GM12878 (cell line): Measurements from ENCODE around the gene TCP11L1. TPM values are rescaled to one million over a fixed set of nuclear protein-coding genes. Genes with fewer than 3 reads are reported as not detected.

Experiments
- ATAC-seq: fragments of 200-7000 bp; cut with Tn5 transposase; 3 replicates; pipeline ENCODE4 v1.9.1; 2020; ENCODE audit warnings: mild to moderate bottlenecking, moderate library complexity
- BruUV-seq: library from RNA; stranded (reverse); fragments of 400-500 nt; replicated peaks from 2 replicates; lab custom pipeline; 2021; lab: Mats Ljungman, UMichigan
- CTCF ChIA-PET: fragments of 300-600 bp; sonication (Branson Sonifier 250); formaldehyde crosslinking; extraction: SDS; loops from one replicate; lab custom pipeline; 2021; ENCODE audit warnings: inconsistent platforms; lab: Yijun Ruan, JAX
- POLR2A ChIA-PET: fragments of 350-600 bp; formaldehyde crosslinking; extraction: SDS; loops from one replicate; lab custom pipeline; 2021; ENCODE audit warnings: inconsistent platforms; lab: Charles Lee
- RAD21 ChIA-PET: fragments of 300-600 bp; sonication (Branson Sonifier 250); formaldehyde crosslinking; loops from one replicate; lab custom pipeline; 2023; ENCODE audit warnings: antibody characterized with exemption; ENCODE audit not compliant: unreplicated experiment; lab: Charles Lee
- SMC1A ChIA-PET: fragments of 300-600 bp; sonication (Branson Sonifier 250); formaldehyde crosslinking; loops from one replicate; lab custom pipeline; 2023; ENCODE audit not compliant: unreplicated experiment, uncharacterized antibody; lab: Charles Lee
- DNase-seq: peaks from one replicate; pipeline ENCODE4 v3.0.0-alpha.2; 2011; ENCODE audit warnings: low read depth, low spot score
- FAIRE-seq: peaks from 3 replicates; lab custom pipeline; 2011; peaks lifted over from hg19 to GRCh38; lab: Jason Lieb, UNC
- H2AFZ ChIP-seq: 2 replicates; pipeline ENCODE4 v1.6.0; 2011; ENCODE audit warnings: low read depth, low read length, control low read depth; ENCODE audit not compliant: control insufficient read depth
- H3K27ac ChIP-seq: 2 replicates; pipeline ENCODE4 v1.5.1; 2011; ENCODE audit warnings: control low read depth; ENCODE audit not compliant: control insufficient read depth, insufficient read depth
- H3K27me3 ChIP-seq, 2 experiments: replicated peaks in 1 of 2; 2 replicates each; pipeline versions ENCODE4 v1.6.0 to v1.6.1; 2011; ENCODE audit warnings: low read length in 1 of 2; ENCODE audit not compliant: control insufficient read depth in 2 of 2, insufficient read depth in 2 of 2
- H3K36me3 ChIP-seq, 2 experiments: 2 replicates each; pipeline ENCODE4 v1.5.1; 2011; ENCODE audit warnings: low read length in 1 of 2; ENCODE audit not compliant: control insufficient read depth in 2 of 2, insufficient read depth in 2 of 2
- H3K4me1 ChIP-seq: 2 replicates; pipeline ENCODE4 v1.6.1; 2011; ENCODE audit warnings: mild to moderate bottlenecking, low read length, moderate library complexity, mixed read lengths; ENCODE audit not compliant: control insufficient read depth, insufficient read depth
- H3K4me2 ChIP-seq: 2 replicates; pipeline ENCODE4 v1.6.0; 2011; ENCODE audit warnings: control low read depth; ENCODE audit not compliant: control insufficient read depth, insufficient read depth
- H3K4me3 ChIP-seq: fragments of 200-600 bp; sonication (generic); 2 replicates; pipeline ENCODE4 v1.5.1; 2016
- H3K79me2 ChIP-seq: 2 replicates; pipeline ENCODE4 v1.6.0; 2011; ENCODE audit warnings: low read length; ENCODE audit not compliant: control insufficient read depth, insufficient read depth
- H3K9ac ChIP-seq: 2 replicates; pipeline ENCODE4 v1.8.0; 2011; ENCODE audit warnings: low read length, control low read depth, mixed read lengths; ENCODE audit not compliant: control insufficient read depth, insufficient read depth
- H3K9me3 ChIP-seq: replicated peaks from 3 replicates; pipeline ENCODE4 v1.5.1; 2011; ENCODE audit warnings: mild to moderate bottlenecking, low read length; ENCODE audit not compliant: control insufficient read depth, insufficient read depth
- H4K20me1 ChIP-seq: 2 replicates; pipeline ENCODE4 v1.6.0; 2011; ENCODE audit not compliant: control insufficient read depth, insufficient read depth
- BCL3 ChIP-seq: IDR thresholded peaks from 2 replicates; pipeline ENCODE4 v1.6.1; 2011; ENCODE audit warnings: borderline replicate concordance, low read depth, mild to moderate bottlenecking, moderate library complexity, low read length; ENCODE audit not compliant: insufficient read depth, poor library complexity, severe bottlenecking
- CHD1 ChIP-seq: IDR thresholded peaks from 2 replicates; pipeline ENCODE4 v1.6.1; 2012; ENCODE audit warnings: low read depth, low read length, improper control_type of control experiment
- ETV6 ChIP-seq, 2 experiments: fragments of 450-650 bp in 1 of 2; IDR thresholded peaks in 1 of 2; conservative IDR thresholded peaks in 1 of 2; 2 replicates each; pipeline ENCODE4 v1.6.1; 2014; ENCODE audit warnings: antibody characterized with exemption in 1 of 2, borderline replicate concordance in 1 of 2, low read depth in 1 of 2, mild to moderate bottlenecking in 1 of 2, moderate library complexity in 1 of 2
- NR2C2 ChIP-seq: IDR thresholded peaks from 2 replicates; pipeline ENCODE4 v1.6.1; 2011; ENCODE audit warnings: borderline replicate concordance, low read depth; ENCODE audit not compliant: control insufficient read depth, insufficient read length
- RAD21 ChIP-seq: IDR thresholded peaks from 2 replicates; pipeline ENCODE4 v1.6.1; 2011; ENCODE audit warnings: mild to moderate bottlenecking, low read depth, low read length, moderate library complexity; ENCODE audit not compliant: insufficient read depth
- RUNX3 ChIP-seq: IDR thresholded peaks from 2 replicates; pipeline ENCODE4 v1.6.1; 2012; ENCODE audit warnings: low read length, inconsistent platforms
- WGBS: methylation state at CpG from one replicate; pipeline ENCODE4 v1.1.6; 2016; ENCODE audit warnings: low lambda C conversion rate; ENCODE audit not compliant: insufficient replicate concordance, insufficient coverage; ENCODE audit errors: missing lambda C conversion rate; 5-methylcytosine and 5-hydroxymethylcytosine counted together
- in situ Hi-C: fragments of 300-500 bp; cut with MboI; formaldehyde crosslinking; loops from 9 replicates; pipeline ENCODE4 v1.14.3; 2018; ENCODE audit warnings: mixed read lengths
- intact Hi-C: fragments of 100-400 bp; cut with micrococcal nuclease; formaldehyde crosslinking; loops from one replicate; pipeline ENCODE4 v1.14.2; 2022; ENCODE audit not compliant: unreplicated experiment
- polyA plus RNA-seq, 11 experiments: library from polyadenylated mRNA; depleted of rRNA in 4 of 11; unstranded in 6 of 11; stranded (reverse) in 5 of 11; fragments of >200 nt; fragmentation: Nextera tagmentation in 4 of 11; fragmentation: Illumina TruSeq in 1 of 11; extraction: Ambion mirVana in 4 of 11; extraction: Trizol in 1 of 11; gene quantifications; 1 replicate in 1 of 11; 2 replicates in 10 of 11; pipeline versions ENCODE4 v1.2.1 to v1.2.3, GENCODE V29; 2011 to 2016; ENCODE audit warnings: inconsistent platforms in 2 of 11, missing spikeins in 2 of 11, low read depth in 1 of 11
- total RNA-seq, 4 experiments: library from RNA; depleted of rRNA in 3 of 4; stranded (reverse); fragments of >200 nt in 3 of 4; fragmentation: Illumina TruSeq in 1 of 4; extraction: Trizol in 1 of 4; gene quantifications; 2 replicates each; pipeline versions ENCODE4 v1.2.1 to v1.2.3, GENCODE V29; 2013 to 2021

The TCP11L1 gene
- total and polyA plus RNA-seq, 10 of the 15 experiments (the other 5 are each of a cell fraction or from before 2014, with no cell fraction given) = 5.3 to 15.7 (median 13.0) TPM

GRCh38 chr11:33094157-33094556 is 54.8 kb downstream of the TCP11L1 start:
- CTCF ChIA-PET = interaction anchor here (1.2 kb wide), 1 partner anchor 37 kb away, joined by 3 read pairs; no protein-coding TSS in a partner anchor
- H3K4me3 ChIP-seq = no peak overlapping the region
- H3K4me2 ChIP-seq = no peak overlapping the region
- no peak for DNase-seq
- no peak for TF ChIP-seq RUNX3
- no peak for TF ChIP-seq ETV6 (conservative IDR thresholded peaks at IDR 0.05 in 1 of 2, IDR thresholded peaks at IDR 0.05 in 1 of 2; ENCODE audit: borderline replicate concordance in 1 of 2, low read depth in 1 of 2)
- no peak for TF ChIP-seq CHD1
- no peak for TF ChIP-seq BCL3
- no peak for TF ChIP-seq RAD21
- no peak overlapping the region for H3K9ac ChIP-seq
- H3K27ac ChIP-seq = no peak overlapping the region
- no TSS peak for BruUV-seq
- H3K36me3 ChIP-seq = peaks cover 0 to 19% of the 10 kb centered on the region in 2 experiments; a peak in 1 of 4 replicates
- FAIRE-seq = no peak
- POLR2A ChIA-PET = no interaction called here
- H3K27me3 ChIP-seq = no peaks in the 10 kb centered on the region
- no peaks in the 10 kb centered on the region for H3K4me1 ChIP-seq
- in situ Hi-C loops = no loop called here
- no peaks in the 10 kb centered on the region for H4K20me1 ChIP-seq
- SMC1A ChIA-PET = interaction anchor here (1.6 kb wide), 1 partner anchor 15 kb away, joined by 3 read pairs; no protein-coding TSS in a partner anchor
- WGBS = 4% methylated on average over 1 of the region's 1 CpG
- H3K9me3 ChIP-seq = no peaks in the 10 kb centered on the region
- intact Hi-C loops = no loop called here
- H3K79me2 ChIP-seq = no peaks in the 10 kb centered on the region
- RAD21 ChIA-PET = no interaction called here
- no peak for ATAC-seq
- H2AFZ ChIP-seq = no peak overlapping the region

GRCh38 chr11:33103836-33104235 is 64.5 kb downstream of the TCP11L1 start:
- Histone ChIP-seq H2AFZ (no peak overlapping the region), H3K9me3 (no peaks in the 10 kb centered on the region), H3K79me2 (no peaks in the 10 kb centered on the region), H3K9ac (no peak overlapping the region), H3K4me3 (no peak overlapping the region), H3K27me3 (no peaks in the 10 kb centered on the region), H3K4me1 (no peaks in the 10 kb centered on the region), H3K36me3 (peaks cover 0 to 14% of the 10 kb centered on the region in 2 experiments; a peak in 2 of 4 replicates), H3K27ac (no peak overlapping the region), H4K20me1 (no peaks in the 10 kb centered on the region), H3K4me2 (no peak overlapping the region)
- DNase-seq (no peak), ATAC-seq (no peak), FAIRE-seq (no peak)
- RAD21 ChIA-PET = no interaction called here
- no TSS peak for BruUV-seq
- CTCF ChIA-PET = no interaction called here
- POLR2A ChIA-PET = no interaction called here
- SMC1A ChIA-PET = no interaction called here
- in situ Hi-C loops = no loop called here
- intact Hi-C loops = no loop called here
- no peak for TF ChIP-seq NR2C2
